ENCODE measurements around the gene PLA2G4D. TPM values are rescaled to one million over a fixed set of nuclear protein-coding genes. Genes with fewer than 3 reads are reported as not detected.
A peak's percentile ranks its signal among the peaks of the same experiment; 100 is the strongest.

PLA2G4D gene
- total RNA-seq, 1 experiment from 2014 or later = not detected

GRCh38 chr15:42078903-42079302 lies 15.5 kb downstream of the PLA2G4D start:
- no peaks in the 10 kb centered on the region for H3K4me1 ChIP-seq (ENCODE audit: control insufficient read depth, insufficient read depth, low read length)
- H3K27me3 ChIP-seq (ENCODE audit: control insufficient read depth, insufficient read depth, low read length) = 0 out of 2 replicates have a peak, but pooled peaks cover 3% of the 10 kb centered on the region
- no peak for TF ChIP-seq POLR2AphosphoS5 (IDR thresholded peaks at IDR 0.05; ENCODE audit: low read depth, low read length)
- no peak for TF ChIP-seq TCF7L2 (IDR thresholded peaks at IDR 0.05; ENCODE audit: low read depth, low read length)
- TF ChIP-seq SIN3A (IDR thresholded peaks at IDR 0.05; ENCODE audit: borderline replicate concordance, insufficient read depth, low read depth, low read length) = no peak
- TF ChIP-seq REST (IDR thresholded peaks at IDR 0.05; ENCODE audit: insufficient read depth in 1 of 2, low read depth in 2 of 2, low read length in 1 of 2) = no peak
- no peak for TF ChIP-seq CTCF (IDR thresholded peaks at IDR 0.05)
- no TSS peak for BruUV-seq (replicated peaks)
- H3K36me3 ChIP-seq (ENCODE audit: control insufficient read depth, insufficient read depth, low read length) = no peaks in the 10 kb centered on the region
- H3K27ac ChIP-seq (ENCODE audit: low read length) = no peak overlapping the region
- ChIA-PET POLR2A (no interaction called here), CTCF (no interaction called here)
- H3K4me3 ChIP-seq (ENCODE audit: low read depth in 2 of 2, low read length in 2 of 2) = no peak overlapping the region
- intact Hi-C loops (cut with micrococcal nuclease; ENCODE audit: unreplicated experiment) = no loop called here
- in situ Hi-C loops (cut with HindIII; ENCODE audit: low pct_unique_long_range_greater_than_20kb, low sequenced_read_pairs) = no loop called here
- H3K9me3 ChIP-seq (ENCODE audit: control insufficient read depth, insufficient read depth, low read depth, low read length) = no peaks in the 10 kb centered on the region
- ATAC-seq (no peak), DNase-seq (ENCODE audit: low read depth, low spot score) (no peak)

GRCh38 chr15:42077689-42078088 lies 16.7 kb downstream of the PLA2G4D start:
- peak; percentile 39; the same call in 1 of the 2 replicates for ATAC-seq
- TF ChIP-seq REST (IDR thresholded peaks at IDR 0.05; ENCODE audit: insufficient read depth in 1 of 2, low read depth in 2 of 2, low read length in 1 of 2) (no peak), TCF7L2 (IDR thresholded peaks at IDR 0.05; ENCODE audit: low read depth, low read length) (no peak), POLR2AphosphoS5 (IDR thresholded peaks at IDR 0.05; ENCODE audit: low read depth, low read length) (no peak), SIN3A (IDR thresholded peaks at IDR 0.05; ENCODE audit: borderline replicate concordance, insufficient read depth, low read depth, low read length) (no peak), CTCF (IDR thresholded peaks at IDR 0.05) (no peak)
- POLR2A ChIA-PET = no interaction called here
- H3K36me3 ChIP-seq (ENCODE audit: control insufficient read depth, insufficient read depth, low read length) = no peaks in the 10 kb centered on the region
- H3K4me1 ChIP-seq (ENCODE audit: control insufficient read depth, insufficient read depth, low read length) = no peaks in the 10 kb centered on the region
- CTCF ChIA-PET = no interaction called here
- H3K27me3 ChIP-seq (ENCODE audit: control insufficient read depth, insufficient read depth, low read length) = peaks cover 3% of the 10 kb centered on the region; the same call in 1 of the 2 replicates
- no TSS peak for BruUV-seq (replicated peaks)
- H3K9me3 ChIP-seq (ENCODE audit: control insufficient read depth, insufficient read depth, low read depth, low read length) = no peaks in the 10 kb centered on the region
- no peak overlapping the region for H3K4me3 ChIP-seq (ENCODE audit: low read depth in 2 of 2, low read length in 2 of 2)
- in situ Hi-C loops (cut with HindIII; ENCODE audit: low pct_unique_long_range_greater_than_20kb, low sequenced_read_pairs) (no loop called here), intact Hi-C loops (cut with micrococcal nuclease; ENCODE audit: unreplicated experiment) (no loop called here)
- no peak for DNase-seq (ENCODE audit: low read depth, low spot score)
- H3K27ac ChIP-seq (ENCODE audit: low read length) = no peak overlapping the region
